D341Med (cell line): ENCODE measurements around the gene SH3PXD2A.
"Not testable (repeated sequence)": the region's sequence is repeated elsewhere in the genome, so short reads cannot be mapped to it uniquely, and the experiment has no call there.

Source experiments
- DNase-seq: peaks from one replicate; pipeline ENCODE4 v3.0.0; 2012; ENCODE audit warnings: low spot score

SH3PXD2A gene

DNA sequence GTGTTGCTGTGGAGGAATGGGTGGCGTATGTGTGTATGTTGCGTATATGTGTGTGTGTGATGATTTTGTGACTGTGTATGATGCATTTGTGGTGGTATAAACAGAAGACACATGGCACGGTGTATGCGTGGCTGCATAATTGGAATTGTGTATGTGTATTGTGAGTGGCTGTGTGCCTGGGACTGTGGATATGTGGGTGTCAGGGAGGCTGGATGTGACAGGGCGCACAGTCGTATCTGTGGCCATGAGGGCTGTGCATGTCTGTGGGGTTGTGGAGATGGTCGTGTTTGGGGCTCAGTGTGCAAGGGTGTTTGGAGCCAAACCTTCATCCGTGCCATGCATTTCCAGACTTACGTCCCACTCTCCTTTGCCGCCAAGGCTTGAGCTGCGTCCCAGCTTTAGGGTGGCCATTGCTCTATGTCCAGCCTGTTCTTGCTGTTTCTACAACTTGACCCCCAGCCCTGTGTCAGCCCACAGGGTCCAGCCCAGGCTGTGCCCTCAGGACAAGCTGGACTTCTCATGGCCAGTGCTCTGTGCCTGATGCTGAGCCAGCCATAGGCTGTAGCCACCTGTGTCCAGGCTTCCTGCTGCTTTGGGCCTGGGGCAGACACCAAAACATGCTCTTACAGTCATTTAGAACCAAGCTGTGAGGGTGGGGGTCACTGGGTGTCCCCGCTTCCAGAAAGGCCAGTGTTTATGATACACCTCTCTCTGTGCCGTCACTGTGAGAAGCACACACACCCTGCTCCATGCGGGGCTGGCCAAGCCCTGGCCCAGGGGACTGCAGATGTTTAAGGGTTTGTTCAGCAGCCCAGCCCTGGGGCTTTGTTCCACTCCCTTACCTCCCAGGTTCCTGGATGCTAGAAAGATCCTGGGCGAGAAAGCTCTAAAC is 234.2 kb downstream of the SH3PXD2A start:
- DNase-seq, result no peak

- DNase-seq, result no peak
Measured at GRCh38 chr10:103620352-103620740, 235.0 kb downstream of the SH3PXD2A start.

DNA sequence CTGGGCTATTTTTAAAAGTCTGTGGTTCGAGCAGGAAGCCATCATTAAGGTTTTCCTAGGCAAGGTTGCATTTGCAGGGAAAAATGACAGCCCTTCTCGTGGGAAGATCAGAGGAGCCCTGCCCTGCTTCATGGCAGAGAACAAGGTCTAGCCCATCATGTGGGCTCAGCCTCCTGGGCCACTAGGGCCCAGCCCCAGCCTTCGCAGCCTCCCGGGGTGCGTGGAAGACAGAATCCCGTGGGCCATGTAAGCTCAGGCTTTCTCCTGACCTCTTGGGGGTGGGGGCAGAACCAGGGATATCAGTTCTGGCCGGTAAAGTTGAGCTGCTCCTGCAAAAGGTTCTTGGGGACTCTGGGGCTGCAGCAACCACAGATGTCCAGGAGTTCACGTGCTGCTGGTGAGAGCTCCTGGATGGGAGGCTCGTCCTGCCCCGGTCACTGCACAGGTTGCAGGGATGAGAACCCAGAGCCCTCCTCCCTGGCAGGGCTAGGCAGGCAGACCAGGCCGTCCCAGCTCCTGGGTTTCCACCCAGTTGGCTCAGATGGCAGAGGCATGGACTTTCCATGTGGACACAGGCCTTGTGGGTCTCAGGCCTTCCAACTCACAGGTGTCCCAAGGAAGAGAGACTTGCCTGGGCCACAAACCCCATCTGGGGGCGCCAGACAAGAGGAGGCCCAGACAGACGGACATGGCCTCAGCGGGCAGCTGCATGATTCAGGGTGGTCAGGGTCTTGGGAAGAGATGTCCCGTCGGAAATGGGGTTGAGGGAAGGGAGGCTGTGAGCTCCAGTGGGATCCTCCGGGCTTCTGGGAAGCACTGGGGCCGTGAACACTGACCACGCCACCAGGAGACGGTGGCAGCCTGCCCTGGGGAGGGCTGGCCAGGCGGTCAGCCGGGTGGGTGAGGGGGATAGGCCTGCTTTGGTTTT is 235.7 kb downstream of the SH3PXD2A start:
- DNase-seq, result no peak

GRCh38 chr10:103618575-103619423 is 236.6 kb downstream of the SH3PXD2A start:
- no peak for DNase-seq

DNA sequence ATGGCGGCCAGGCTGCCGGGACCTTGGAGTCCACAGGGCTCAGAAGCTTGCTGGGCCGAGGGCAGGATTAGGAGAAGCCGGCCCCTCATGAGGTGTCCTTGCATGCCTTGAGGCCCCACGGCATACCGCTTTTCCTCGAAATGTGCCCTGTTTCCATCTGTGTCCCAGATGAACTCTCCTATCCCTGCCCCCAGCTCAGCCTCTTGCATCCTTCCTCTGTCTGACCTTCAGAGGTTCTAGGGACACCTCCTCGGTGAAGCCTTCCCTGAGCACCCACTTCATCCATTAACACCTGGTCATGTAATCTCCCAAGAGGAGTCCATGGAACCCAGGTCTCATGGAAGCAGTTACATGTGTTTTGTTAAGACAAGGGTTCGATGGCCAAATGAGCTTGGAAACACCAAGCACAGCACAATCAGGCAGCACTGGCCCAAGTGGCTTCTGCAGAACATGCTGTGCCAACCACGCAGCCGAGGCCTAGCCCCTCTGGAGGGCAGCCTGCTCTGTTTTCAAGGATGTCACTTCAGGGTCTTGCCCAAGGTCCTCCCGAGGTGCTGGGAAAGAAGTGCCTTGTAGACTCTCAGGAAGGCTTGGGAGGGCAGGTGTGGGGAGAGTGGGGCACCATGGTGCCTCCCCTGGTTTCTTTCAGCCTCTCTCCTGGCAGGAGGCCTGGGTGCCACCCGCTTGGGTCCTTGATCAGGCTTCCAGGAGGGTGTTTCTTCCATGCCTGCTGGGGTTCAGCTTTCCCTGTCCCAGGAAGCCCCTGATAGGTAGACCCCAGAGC is 237.6 kb downstream of the SH3PXD2A start:
- DNase-seq, result no peak

DNA sequence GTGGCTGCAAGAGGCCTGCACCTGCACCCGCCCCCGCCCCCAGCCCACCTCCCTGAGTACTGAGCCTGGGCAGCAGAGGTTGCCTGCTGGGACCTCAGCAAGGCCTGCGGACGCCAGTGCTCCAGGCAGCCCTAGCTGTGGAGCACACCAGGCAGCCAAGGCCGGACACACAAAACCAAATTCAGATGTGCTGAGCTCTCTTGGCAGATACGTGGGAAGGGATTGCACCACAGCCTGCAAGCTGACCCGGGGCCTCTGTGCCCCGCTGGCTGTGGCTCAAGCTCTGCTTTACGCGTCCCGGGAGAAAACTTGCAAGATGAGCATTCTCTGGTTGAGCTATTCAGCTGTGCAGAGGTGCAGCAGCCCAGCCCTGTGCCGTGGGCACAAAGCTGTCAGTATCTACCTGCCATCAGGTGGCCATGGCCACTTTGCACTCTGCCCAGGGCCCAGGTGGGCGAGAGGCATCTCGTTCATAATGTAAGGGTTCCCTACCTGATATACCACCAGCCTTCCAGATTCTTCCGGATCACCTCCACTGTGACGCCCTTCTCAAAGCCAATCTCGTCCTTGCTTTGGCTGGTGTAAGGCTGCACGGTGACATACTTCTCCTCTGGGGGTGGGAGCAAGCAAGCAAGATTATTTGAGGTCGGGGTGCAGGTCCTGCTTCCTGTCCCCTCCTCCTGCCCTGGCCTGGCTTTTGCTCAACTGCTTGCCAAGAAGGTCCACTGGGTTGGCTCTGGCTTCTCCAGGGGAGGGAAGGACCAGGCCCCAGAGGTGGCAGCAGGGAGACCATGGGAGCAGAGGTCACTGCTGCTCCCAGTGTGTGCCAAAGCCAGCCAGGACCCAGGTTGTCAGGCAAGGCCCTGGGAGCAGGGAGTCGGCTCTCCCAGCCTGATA is 238.4 kb downstream of the SH3PXD2A start:
- DNase-seq, result no peak

GRCh38 chr10:103614306-103615158 is 240.8 kb downstream of the SH3PXD2A start:
- no peak for DNase-seq

GRCh38 chr10:103613616-103614015 is 241.8 kb downstream of the SH3PXD2A start:
- DNase-seq, result no peak

DNA sequence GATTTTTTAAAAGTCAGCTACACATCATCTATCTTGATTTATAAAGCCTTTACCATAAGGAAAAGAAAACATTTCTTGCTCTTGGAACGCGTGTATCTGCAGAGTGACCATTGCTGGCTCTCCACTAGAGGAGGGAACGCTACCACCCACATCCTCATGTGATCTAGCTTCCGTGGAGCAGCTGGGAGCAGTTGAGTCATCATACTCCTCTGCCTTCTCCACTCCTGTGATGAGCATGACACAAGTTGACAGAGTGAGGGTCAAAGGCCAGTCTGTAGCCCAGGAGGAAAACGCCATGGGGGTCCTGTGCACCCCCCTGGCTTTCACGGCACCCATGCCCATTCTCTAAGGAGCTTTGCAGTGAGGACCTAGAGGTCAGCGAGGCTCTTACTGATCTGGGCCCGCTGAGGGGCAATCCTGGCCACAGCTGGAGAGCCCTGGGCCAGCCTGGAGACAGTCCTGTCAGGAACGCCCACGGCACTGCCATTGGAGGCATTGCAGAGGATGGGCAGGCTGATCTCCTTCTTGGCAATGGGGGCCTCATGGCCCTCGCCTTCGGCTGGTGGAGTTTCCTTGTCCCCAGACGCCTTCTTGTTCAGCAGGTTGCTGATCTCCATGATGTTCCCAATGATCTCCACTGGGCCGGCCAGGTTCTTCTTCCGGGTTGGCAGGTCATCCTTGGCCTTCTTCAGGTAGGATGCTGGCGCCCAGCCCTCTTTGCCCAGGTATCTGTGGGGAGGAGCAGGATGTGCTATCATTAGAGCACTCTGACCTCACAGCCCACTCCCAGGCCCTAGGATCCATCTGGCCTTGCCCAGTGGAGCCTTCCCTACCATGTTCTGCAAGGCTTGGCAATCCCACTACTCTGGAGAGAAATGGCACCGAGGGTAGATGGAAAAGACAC is 242.7 kb downstream of the SH3PXD2A start:
- DNase-seq, result no peak

- DNase-seq, result no peak
Measured at GRCh38 chr10:103610921-103611511, 244.4 kb downstream of the SH3PXD2A start.

- DNase-seq, result no peak
Measured at GRCh38 chr10:103610083-103610472, 245.3 kb downstream of the SH3PXD2A start.

- no peak for DNase-seq
Measured at GRCh38 chr10:103609231-103610082, 245.9 kb downstream of the SH3PXD2A start.

GRCh38 chr10:103608056-103608455 is 247.3 kb downstream of the SH3PXD2A start:
- DNase-seq, result not testable (repeated sequence)

DNA sequence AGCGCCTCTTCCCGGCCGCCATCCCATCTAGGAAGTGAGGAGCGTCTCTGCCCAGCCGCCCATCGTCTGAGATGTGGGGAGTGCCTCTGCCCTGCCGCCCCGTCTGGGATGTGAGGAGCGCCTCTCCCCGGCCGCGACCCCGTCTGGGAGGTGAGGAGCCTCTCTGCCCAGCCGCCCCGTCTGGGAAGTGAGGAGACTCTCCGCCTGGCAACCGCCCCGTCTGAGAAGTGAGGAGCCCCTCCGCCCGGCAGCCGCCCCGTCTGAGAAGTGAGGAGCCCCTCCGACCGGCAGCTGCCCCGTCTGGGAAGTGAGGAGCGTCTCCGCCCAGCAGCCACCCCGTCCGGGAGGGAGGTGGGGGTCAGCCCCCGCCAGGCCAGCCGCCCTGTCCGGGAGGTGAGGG is 248.3 kb downstream of the SH3PXD2A start:
- DNase-seq, result not testable (repeated sequence)

- not testable (repeated sequence) for DNase-seq
Measured at GRCh38 chr10:103606097-103606438, 249.3 kb downstream of the SH3PXD2A start.

DNA sequence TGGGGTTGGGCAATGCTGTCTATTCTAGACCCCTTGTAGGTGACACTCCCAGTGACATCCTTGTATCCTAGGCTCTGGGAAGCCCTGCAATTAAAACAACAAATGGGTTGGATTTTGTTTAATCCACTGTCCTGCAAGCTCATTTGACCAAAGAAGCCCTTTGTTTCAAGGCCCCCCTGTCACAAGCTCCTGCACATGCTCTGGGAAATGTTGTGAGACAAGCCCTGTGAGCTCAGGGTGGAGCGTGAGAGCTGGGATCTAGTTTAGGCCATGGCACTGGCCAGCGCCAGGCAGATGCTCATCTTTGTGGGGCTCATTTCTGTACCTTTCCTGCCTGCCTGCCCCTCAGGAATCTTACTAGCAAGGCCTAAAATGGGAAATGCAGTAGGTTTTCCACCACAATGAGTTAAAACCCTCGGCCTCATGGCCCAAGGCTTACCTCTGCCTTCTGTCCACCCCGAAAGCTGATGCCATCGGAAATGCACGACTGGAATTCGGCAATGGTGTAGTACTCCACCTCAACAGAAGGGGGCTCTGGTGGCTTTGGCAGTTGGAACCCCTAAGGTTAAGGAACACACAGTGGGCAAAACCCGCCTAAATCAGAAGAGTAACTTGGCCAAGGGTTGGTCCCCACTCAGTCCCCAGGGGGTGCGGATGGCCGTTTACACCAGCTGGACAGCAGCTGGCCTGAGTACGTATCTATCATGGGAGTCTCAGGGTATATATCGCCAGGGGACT is 249.8 kb downstream of the SH3PXD2A start:
- peak; percentile 36 for DNase-seq
